ENCODE data around the gene USH1C. TPM values are rescaled to one million over a fixed set of nuclear protein-coding genes. Genes with fewer than 3 reads are reported as not detected.

USH1C gene
- total RNA-seq, 1 donor from 2014 or later: not detected

GRCh38 chr11:17533778-17534415 lies 10.3 kb downstream of the USH1C start:
- Mint-ChIP-seq H3K27me3 (ENCODE audit: low read depth) (peaks cover 26% of the 10 kb centered on the region), H3K4me1 (peaks cover 12% of the 10 kb centered on the region), H3K9me3 (no peaks in the 10 kb centered on the region), H3K27ac (ENCODE audit: unreplicated experiment) (no peak overlapping the region), H3K4me3 (no peak overlapping the region), H3K36me3 (ENCODE audit: low read depth) (no peaks in the 10 kb centered on the region)
- DNase-seq (ENCODE audit: low read depth, low spot score): no peak
- TF ChIP-seq CTCF (conservative IDR thresholded peaks at IDR 0.05): no peak

- Mint-ChIP-seq H3K27me3 (ENCODE audit: low read depth) (peaks cover 26% of the 10 kb centered on the region), H3K4me3 (no peak overlapping the region), H3K36me3 (ENCODE audit: low read depth) (no peaks in the 10 kb centered on the region), H3K27ac (ENCODE audit: unreplicated experiment) (no peak overlapping the region), H3K9me3 (no peaks in the 10 kb centered on the region), H3K4me1 (peaks cover 12% of the 10 kb centered on the region)
- DNase-seq (ENCODE audit: low read depth, low spot score): no peak
- TF ChIP-seq CTCF (conservative IDR thresholded peaks at IDR 0.05): no peak
Observed at GRCh38 chr11:17533341-17533740, 10.9 kb downstream of the USH1C start.

- Mint-ChIP-seq H3K27me3 (ENCODE audit: low read depth) (peaks cover 25% of the 10 kb centered on the region), H3K36me3 (ENCODE audit: low read depth) (no peaks in the 10 kb centered on the region)
Observed at GRCh38 chr11:17532784-17533183, 11.4 kb downstream of the USH1C start.

GRCh38 chr11:17531636-17532113 lies 12.5 kb downstream of the USH1C start:
- H3K27ac Mint-ChIP-seq (ENCODE audit: unreplicated experiment): no peak overlapping the region
- no peak for DNase-seq (ENCODE audit: low read depth, low spot score)
- TF ChIP-seq CTCF (conservative IDR thresholded peaks at IDR 0.05): no peak
- no peaks in the 10 kb centered on the region for H3K36me3 Mint-ChIP-seq (ENCODE audit: low read depth)
- H3K27me3 Mint-ChIP-seq (ENCODE audit: low read depth): peaks cover 17% of the 10 kb centered on the region
- no peaks in the 10 kb centered on the region for H3K9me3 Mint-ChIP-seq
- peaks cover 16% of the 10 kb centered on the region for H3K4me1 Mint-ChIP-seq
- H3K4me3 Mint-ChIP-seq: no peak overlapping the region

More at GRCh38 chr11:17532784-17533183, 11.4 kb downstream of the USH1C start:
- no peak for DNase-seq (ENCODE audit: low read depth, low spot score)
- no peak overlapping the region for H3K4me3 Mint-ChIP-seq
- peaks cover 16% of the 10 kb centered on the region for H3K4me1 Mint-ChIP-seq
- H3K9me3 Mint-ChIP-seq: no peaks in the 10 kb centered on the region
- no peak overlapping the region for H3K27ac Mint-ChIP-seq (ENCODE audit: unreplicated experiment)
- no peak for TF ChIP-seq CTCF (conservative IDR thresholded peaks at IDR 0.05)

- H3K27me3 Mint-ChIP-seq (ENCODE audit: low read depth): peaks cover 14% of the 10 kb centered on the region
- no peak overlapping the region for H3K27ac Mint-ChIP-seq (ENCODE audit: unreplicated experiment)
- no peaks in the 10 kb centered on the region for H3K36me3 Mint-ChIP-seq (ENCODE audit: low read depth)
- H3K4me1 Mint-ChIP-seq: peaks cover 16% of the 10 kb centered on the region
- no peak for DNase-seq (ENCODE audit: low read depth, low spot score)
- no peaks in the 10 kb centered on the region for H3K9me3 Mint-ChIP-seq
- H3K4me3 Mint-ChIP-seq: no peak overlapping the region
- no peak for TF ChIP-seq CTCF (conservative IDR thresholded peaks at IDR 0.05)
Observed at GRCh38 chr11:17531071-17531600, 13.1 kb downstream of the USH1C start.
